ENCODE results near the gene MALT1.

DNA sequence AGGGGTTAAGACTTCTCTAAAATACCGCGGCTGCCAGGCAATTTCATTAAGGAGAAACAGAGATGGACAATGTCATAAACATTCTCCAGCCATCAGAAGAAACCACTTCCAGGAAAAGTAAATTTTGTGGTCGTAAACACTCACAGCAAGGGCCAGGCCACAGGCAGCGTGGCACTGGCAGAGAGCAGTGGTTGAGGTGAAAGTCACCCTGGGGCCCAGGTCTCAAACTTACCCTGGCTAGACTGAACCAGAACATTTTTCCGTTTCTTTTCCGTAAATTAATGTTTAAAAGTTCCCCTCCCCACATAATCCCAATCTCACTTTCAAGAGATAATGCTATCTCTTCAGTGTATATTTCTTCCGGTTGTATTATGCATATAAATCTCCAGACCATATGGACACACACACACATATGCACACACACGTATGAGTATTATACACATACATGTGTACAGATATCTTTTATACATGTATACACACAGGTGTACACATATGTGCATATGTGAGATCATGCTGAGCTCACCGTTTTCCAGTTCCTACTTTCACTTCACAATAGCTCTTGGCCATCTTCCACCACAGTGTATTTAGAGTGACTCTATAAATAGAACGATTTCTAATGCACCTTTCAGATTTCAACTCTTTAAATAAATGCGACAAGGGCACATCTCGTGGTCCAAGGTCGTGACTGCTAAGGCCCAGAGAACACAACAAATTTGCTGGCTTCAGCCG lies 90.1 kb downstream of the MALT1 start:
- TF ChIP-seq, protein P1, sequence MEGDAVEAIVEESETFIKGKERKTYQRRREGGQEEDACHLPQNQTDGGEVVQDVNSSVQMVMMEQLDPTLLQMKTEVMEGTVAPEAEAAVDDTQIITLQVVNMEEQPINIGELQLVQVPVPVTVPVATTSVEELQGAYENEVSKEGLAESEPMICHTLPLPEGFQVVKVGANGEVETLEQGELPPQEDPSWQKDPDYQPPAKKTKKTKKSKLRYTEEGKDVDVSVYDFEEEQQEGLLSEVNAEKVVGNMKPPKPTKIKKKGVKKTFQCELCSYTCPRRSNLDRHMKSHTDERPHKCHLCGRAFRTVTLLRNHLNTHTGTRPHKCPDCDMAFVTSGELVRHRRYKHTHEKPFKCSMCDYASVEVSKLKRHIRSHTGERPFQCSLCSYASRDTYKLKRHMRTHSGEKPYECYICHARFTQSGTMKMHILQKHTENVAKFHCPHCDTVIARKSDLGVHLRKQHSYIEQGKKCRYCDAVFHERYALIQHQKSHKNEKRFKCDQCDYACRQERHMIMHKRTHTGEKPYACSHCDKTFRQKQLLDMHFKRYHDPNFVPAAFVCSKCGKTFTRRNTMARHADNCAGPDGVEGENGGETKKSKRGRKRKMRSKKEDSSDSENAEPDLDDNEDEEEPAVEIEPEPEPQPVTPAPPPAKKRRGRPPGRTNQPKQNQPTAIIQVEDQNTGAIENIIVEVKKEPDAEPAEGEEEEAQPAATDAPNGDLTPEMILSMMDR (conservative IDR thresholded peaks at IDR 0.05), result no peak
- TF ChIP-seq EZH2 (IDR thresholded peaks at IDR 0.05; ENCODE audit: low read depth), result no peak
